Liver (tissue), 9 donors: ENCODE results near the gene EIF4ENIF1. TPM values are rescaled to one million over a fixed set of nuclear protein-coding genes. Genes with fewer than 3 reads are reported as not detected.
"Not testable (repeated sequence)": the region's sequence is repeated elsewhere in the genome, so short reads cannot be mapped to it uniquely, and the experiment has no call there.

Experiments
- DNase-seq: peaks from one replicate; pipeline ENCODE4 v3.0.0-alpha.2; 2017; ENCODE audit warnings: low spot score
- H3K27ac ChIP-seq, 2 donors: one replicate each; pipeline ENCODE4 v1.7.0; 2013; ENCODE audit warnings: inconsistent platforms in 2 of 2, low read length in 2 of 2, control low read depth in 1 of 2, low read depth in 1 of 2, mild to moderate bottlenecking in 1 of 2
- H3K27me3 ChIP-seq, 4 donors: one replicate each; pipeline versions ENCODE4 v1.6.1 to v1.7.0; 2013; ENCODE audit warnings: low read length in 3 of 4, inconsistent platforms in 1 of 4, mild to moderate bottlenecking in 1 of 4, moderate library complexity in 1 of 4; ENCODE audit not compliant: control insufficient read depth in 4 of 4, insufficient read depth in 4 of 4
- H3K36me3 ChIP-seq, 4 donors: one replicate each; pipeline versions ENCODE4 v1.6.1 to v1.7.0; 2013; ENCODE audit warnings: low read length in 3 of 4, mild to moderate bottlenecking in 3 of 4, low read depth in 1 of 4, moderate library complexity in 1 of 4; ENCODE audit not compliant: control insufficient read depth in 4 of 4, insufficient read depth in 3 of 4
- H3K4me1 ChIP-seq, 4 donors: one replicate each; pipeline versions ENCODE4 v1.6.1 to v1.7.0; 2013; ENCODE audit warnings: low read length in 3 of 4, mild to moderate bottlenecking in 3 of 4, moderate library complexity in 1 of 4; ENCODE audit not compliant: control insufficient read depth in 4 of 4, insufficient read depth in 4 of 4
- H3K4me3 ChIP-seq, 3 donors: one replicate each; pipeline versions ENCODE4 v1.6.1 to v1.7.0; 2013; ENCODE audit warnings: low read length in 3 of 3, control low read depth in 1 of 3, low read depth in 1 of 3, mild to moderate bottlenecking in 1 of 3
- H3K9ac ChIP-seq, 2 donors: one replicate each; pipeline ENCODE4 v1.7.0; 2013; ENCODE audit warnings: low read length in 2 of 2, mild to moderate bottlenecking in 2 of 2, moderate library complexity in 2 of 2, control low read depth in 1 of 2, low read depth in 1 of 2
- H3K9me3 ChIP-seq, 4 donors: one replicate each; pipeline versions ENCODE4 v1.6.1 to v1.7.0; 2013; ENCODE audit warnings: low read length in 3 of 4; ENCODE audit not compliant: control insufficient read depth in 4 of 4
- EGR1 ChIP-seq, 2 donors: IDR thresholded peaks; 2 replicates each; pipeline ENCODE4 v1.6.1; 2016 to 2018; ENCODE audit warnings: antibody characterized with exemption in 2 of 2, low read depth in 2 of 2
- FOXA1 ChIP-seq: IDR thresholded peaks from 2 replicates; pipeline ENCODE4 v1.6.1; 2016; ENCODE audit warnings: antibody characterized with exemption
- GABPA ChIP-seq, 2 donors: IDR thresholded peaks in 1 of 2; conservative IDR thresholded peaks in 1 of 2; 2 replicates each; pipeline ENCODE4 v1.6.1; 2016; ENCODE audit warnings: antibody characterized with exemption in 2 of 2, mild to moderate bottlenecking in 1 of 2, moderate library complexity in 1 of 2
- HNF4G ChIP-seq: IDR thresholded peaks from 2 replicates; pipeline ENCODE4 v1.6.1; 2016; ENCODE audit warnings: antibody characterized with exemption
- JUND ChIP-seq, 2 donors: IDR thresholded peaks; 2 replicates each; pipeline ENCODE4 v1.6.1; 2016; ENCODE audit warnings: antibody characterized with exemption in 2 of 2
- NR2F2 ChIP-seq: IDR thresholded peaks from 2 replicates; pipeline ENCODE4 v1.6.1; 2016; ENCODE audit warnings: antibody characterized with exemption
- RXRA ChIP-seq, 2 donors: IDR thresholded peaks; 2 replicates each; pipeline ENCODE4 v1.6.1; 2017 to 2018; ENCODE audit warnings: antibody characterized with exemption in 2 of 2, mild to moderate bottlenecking in 1 of 2
- TAF1 ChIP-seq: conservative IDR thresholded peaks from 2 replicates; pipeline ENCODE4 v1.6.1; 2016; ENCODE audit warnings: antibody characterized with exemption, mild to moderate bottlenecking
- YY1 ChIP-seq: IDR thresholded peaks from 2 replicates; pipeline ENCODE4 v1.6.1; 2016; ENCODE audit warnings: antibody characterized with exemption, mild to moderate bottlenecking
- WGBS: extraction: QIAGEN DNeasy Blood & Tissue Kit; methylation state at CpG from one replicate; pipeline ENCODE4 v1.1.7; 2013; 5-methylcytosine and 5-hydroxymethylcytosine counted together
- polyA plus RNA-seq, 2 donors: library from polyadenylated mRNA; stranded (reverse) in 1 of 2; unstranded in 1 of 2; fragments of 200-250 nt in 1 of 2; fragments of >200 nt in 1 of 2; fragmentation: Nextera tagmentation in 1 of 2; extraction: Ambion mirVana in 1 of 2; gene quantifications; one replicate each; pipeline versions ENCODE4 v1.2.1 to v1.2.3, GENCODE V29; 2013 to 2015
- total RNA-seq, 2 donors: library from RNA; depleted of rRNA; stranded (reverse); fragments of >200 nt; gene quantifications; one replicate each; pipeline ENCODE4 v1.2.3, GENCODE V29; 2014
- TF ChIP-seq, protein P1 (sequence below): fragments of 150-350 bp; IDR thresholded peaks from 2 replicates; pipeline ENCODE4 v1.5.1; 2017; ENCODE audit warnings: improper control_type of control experiment, low read depth, low read length; ENCODE audit not compliant: missing input control
- TF ChIP-seq, protein P2 (sequence below): IDR thresholded peaks from 2 replicates; pipeline ENCODE4 v1.6.1; 2016; ENCODE audit warnings: antibody characterized with exemption
- TF ChIP-seq, protein P3 (sequence below): IDR thresholded peaks from 2 replicates; pipeline ENCODE4 v1.6.1; 2016; ENCODE audit warnings: antibody characterized with exemption
- donor health status: healthy.
- donor health status: healthy.
- donor health status: healthy.
- donor health status: healthy.
- donor health status: healthy.

Gene EIF4ENIF1
- total and polyA plus RNA-seq, 4 donors = 4.6 to 7.1 (median 6.0) TPM

DNA sequence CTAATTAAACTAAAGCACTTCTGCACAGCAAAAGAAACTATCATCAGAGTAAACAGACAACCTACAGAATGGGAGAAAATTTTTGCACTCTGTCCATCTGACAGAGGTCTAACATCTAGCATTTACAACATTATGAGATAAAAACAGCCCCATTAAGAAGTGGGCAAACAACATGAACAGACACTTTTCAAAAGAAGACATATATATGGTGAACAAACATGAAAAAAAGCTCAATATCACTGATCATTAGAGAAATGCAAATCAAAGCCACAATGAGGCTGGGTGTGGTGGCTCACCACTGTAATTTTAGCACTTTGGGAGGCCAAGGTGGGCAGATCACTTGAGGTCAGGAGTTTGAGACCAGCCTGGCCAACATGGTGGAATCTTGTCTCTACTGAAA is 17.9 kb upstream of the EIF4ENIF1 start:
- DNase-seq, H3K27ac ChIP-seq, H3K9me3 ChIP-seq, H3K4me1 ChIP-seq, H3K9ac ChIP-seq, H3K4me3 ChIP-seq, H3K27me3 ChIP-seq, H3K36me3 ChIP-seq: not testable (repeated sequence)

DNA sequence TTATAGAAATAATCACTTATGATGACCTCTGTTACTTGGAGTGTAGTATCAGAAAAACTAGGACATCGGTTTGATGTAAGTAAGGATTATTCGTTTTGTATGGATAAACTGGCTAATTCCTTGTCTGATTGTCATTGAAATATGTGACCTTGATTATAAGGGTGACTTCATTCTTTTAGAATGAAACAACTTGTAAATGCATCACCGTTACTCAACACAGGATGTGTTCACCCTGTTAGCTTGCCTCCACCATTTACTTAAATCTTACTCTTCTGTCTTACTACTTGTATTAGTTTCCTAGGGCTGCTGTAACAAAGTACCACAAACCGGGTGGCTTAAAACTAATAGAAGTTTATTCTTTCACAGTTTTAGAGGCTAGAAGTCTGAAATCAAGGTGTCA is 14.6 kb upstream of the EIF4ENIF1 start:
- Histone ChIP-seq H3K9ac (no peak overlapping the region), H3K27ac (no peak overlapping the region), H3K4me1 (no peaks in the 10 kb centered on the region), H3K27me3 (no peaks in the 10 kb centered on the region), H3K4me3 (no peak overlapping the region), H3K9me3 (no peaks in the 10 kb centered on the region), H3K36me3 (no peaks in the 10 kb centered on the region)
- no peak for DNase-seq
- TF ChIP-seq HNF4G = no peak
- no peak for TF ChIP-seq FOXA1
- TF ChIP-seq, protein P1, sequence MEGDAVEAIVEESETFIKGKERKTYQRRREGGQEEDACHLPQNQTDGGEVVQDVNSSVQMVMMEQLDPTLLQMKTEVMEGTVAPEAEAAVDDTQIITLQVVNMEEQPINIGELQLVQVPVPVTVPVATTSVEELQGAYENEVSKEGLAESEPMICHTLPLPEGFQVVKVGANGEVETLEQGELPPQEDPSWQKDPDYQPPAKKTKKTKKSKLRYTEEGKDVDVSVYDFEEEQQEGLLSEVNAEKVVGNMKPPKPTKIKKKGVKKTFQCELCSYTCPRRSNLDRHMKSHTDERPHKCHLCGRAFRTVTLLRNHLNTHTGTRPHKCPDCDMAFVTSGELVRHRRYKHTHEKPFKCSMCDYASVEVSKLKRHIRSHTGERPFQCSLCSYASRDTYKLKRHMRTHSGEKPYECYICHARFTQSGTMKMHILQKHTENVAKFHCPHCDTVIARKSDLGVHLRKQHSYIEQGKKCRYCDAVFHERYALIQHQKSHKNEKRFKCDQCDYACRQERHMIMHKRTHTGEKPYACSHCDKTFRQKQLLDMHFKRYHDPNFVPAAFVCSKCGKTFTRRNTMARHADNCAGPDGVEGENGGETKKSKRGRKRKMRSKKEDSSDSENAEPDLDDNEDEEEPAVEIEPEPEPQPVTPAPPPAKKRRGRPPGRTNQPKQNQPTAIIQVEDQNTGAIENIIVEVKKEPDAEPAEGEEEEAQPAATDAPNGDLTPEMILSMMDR = no peak
- TF ChIP-seq, protein P2, sequence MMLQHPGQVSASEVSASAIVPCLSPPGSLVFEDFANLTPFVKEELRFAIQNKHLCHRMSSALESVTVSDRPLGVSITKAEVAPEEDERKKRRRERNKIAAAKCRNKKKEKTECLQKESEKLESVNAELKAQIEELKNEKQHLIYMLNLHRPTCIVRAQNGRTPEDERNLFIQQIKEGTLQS = no peak
- no peak for TF ChIP-seq NR2F2
- TF ChIP-seq GABPA (IDR thresholded peaks at IDR 0.05 in 1 of 2, conservative IDR thresholded peaks at IDR 0.05 in 1 of 2) = no peak
- whole genome bisulfite sequencing = 86% methylated on average over 4 of the region's 4 CpGs

DNA sequence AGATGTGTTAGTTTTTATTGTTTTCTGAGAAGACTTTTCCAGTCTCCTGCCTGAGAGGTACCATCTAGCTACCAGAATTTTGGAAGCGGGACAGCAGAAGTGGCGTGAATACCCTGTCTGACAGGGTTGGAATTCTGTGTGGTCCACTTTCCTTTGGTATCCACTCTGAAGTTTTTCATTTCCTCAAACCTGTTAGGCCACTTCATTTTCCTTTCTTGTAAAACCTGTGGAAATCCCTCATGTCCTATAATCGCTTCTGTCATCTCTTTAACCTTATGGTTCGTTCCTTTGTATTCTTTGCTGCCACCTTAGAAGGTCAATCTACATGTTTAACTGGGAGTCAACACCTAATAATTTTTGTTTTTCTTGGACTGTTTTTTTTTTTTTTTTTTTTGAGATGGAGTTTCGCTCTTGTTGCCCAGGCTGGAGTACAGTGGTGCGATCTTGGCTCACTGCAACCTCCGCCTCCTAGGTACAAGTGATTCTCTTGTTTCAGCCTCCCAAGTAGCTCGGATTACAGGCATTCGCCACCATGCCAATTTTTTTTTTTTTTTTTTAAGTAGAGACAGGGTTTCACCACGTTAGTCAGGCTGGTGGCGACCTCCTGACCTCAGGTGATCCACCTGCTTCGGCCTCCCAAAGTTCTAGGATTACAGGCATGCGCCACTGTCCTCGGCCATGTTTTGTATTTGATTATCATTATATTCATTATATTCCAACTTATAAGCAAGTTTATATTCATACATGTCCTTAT is 13.7 kb upstream of the EIF4ENIF1 start:
- no peak overlapping the region for H3K9ac ChIP-seq
- H3K9me3 ChIP-seq = no peaks in the 10 kb centered on the region
- H3K27ac ChIP-seq = no peak overlapping the region
- no peaks in the 10 kb centered on the region for H3K4me1 ChIP-seq
- no peaks in the 10 kb centered on the region for H3K36me3 ChIP-seq
- 93% methylated on average over 14 of the region's 14 CpGs for WGBS
- H3K27me3 ChIP-seq = no peaks in the 10 kb centered on the region
- no peak overlapping the region for H3K4me3 ChIP-seq
- TF ChIP-seq, protein P3, sequence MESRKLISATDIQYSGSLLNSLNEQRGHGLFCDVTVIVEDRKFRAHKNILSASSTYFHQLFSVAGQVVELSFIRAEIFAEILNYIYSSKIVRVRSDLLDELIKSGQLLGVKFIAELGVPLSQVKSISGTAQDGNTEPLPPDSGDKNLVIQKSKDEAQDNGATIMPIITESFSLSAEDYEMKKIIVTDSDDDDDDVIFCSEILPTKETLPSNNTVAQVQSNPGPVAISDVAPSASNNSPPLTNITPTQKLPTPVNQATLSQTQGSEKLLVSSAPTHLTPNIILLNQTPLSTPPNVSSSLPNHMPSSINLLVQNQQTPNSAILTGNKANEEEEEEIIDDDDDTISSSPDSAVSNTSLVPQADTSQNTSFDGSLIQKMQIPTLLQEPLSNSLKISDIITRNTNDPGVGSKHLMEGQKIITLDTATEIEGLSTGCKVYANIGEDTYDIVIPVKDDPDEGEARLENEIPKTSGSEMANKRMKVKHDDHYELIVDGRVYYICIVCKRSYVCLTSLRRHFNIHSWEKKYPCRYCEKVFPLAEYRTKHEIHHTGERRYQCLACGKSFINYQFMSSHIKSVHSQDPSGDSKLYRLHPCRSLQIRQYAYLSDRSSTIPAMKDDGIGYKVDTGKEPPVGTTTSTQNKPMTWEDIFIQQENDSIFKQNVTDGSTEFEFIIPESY = no peak
- TF ChIP-seq JUND (IDR thresholded peaks at IDR 0.05) (no peak), EGR1 (IDR thresholded peaks at IDR 0.05; ENCODE audit: low read depth in 2 of 2) (no peak), TAF1 (no peak), RXRA (IDR thresholded peaks at IDR 0.05) (no peak), YY1 (no peak), HNF4G (no peak)
- TF ChIP-seq, protein P2 = no peak
- no peak for DNase-seq
